OCI-LY7 (cell line): ENCODE measurements around the gene MOGAT2.

Source experiments
- EZH2phosphoT487 ChIP-seq: fragments of 200-600 bp; sonication (generic); IDR thresholded peaks from 2 replicates; pipeline ENCODE4 v1.6.1; 2018; ENCODE audit warnings: low read depth, borderline replicate concordance, mild to moderate bottlenecking, mixed run types, antibody characterized with exemption, low read length, moderate library complexity, mixed read lengths
- TF ChIP-seq, protein P1 (sequence below): fragments of 200-600 bp; sonication (generic); conservative IDR thresholded peaks from 2 replicates; pipeline ENCODE4 v1.5.1; 2014; ENCODE audit warnings: mild to moderate bottlenecking, antibody characterized with exemption, low read length, moderate library complexity, mixed read lengths

DNA sequence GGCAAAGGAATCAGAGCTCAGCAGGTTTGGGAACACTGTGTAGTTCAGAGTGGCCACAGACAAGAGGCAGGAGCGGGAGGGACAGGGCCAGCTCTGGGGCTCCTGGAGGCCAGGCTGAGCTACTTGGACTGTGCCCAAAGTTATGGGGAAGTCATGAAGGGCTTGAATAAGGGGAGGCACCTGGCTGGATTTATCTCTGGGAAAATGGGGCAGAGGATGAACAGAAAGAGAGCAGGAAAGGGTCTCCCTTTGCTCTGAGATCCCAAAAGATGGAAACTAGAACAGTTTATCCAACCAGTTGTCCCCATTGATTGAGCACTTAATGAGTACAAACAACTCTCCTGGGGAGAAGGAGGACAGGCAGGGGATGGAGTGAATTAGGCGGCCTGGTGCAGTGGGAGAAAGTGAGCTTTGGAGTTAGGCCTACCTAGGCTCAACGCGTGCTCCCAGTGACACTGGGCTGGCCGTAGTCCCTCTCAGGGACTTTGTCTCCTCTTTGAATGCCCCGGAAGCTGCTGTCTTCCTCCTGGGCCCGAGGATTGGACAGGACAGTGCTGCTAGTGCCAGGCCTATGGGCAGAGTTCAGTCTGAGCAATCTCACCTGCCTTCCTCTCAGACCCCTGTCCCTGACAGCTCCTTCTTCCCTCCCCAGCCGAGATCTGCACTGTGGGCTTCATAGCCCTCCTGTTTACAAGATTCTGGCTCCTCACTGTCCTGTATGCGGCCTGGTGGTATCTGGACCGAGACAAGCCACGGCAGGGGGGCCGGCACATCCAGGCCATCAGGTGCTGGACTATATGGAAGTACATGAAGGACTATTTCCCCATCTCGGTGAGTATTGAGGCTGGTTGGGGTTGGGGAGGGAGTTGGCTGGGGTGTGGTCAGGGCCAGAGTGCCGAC lies 2.0 kb downstream of the MOGAT2 start:
- TF ChIP-seq, protein P1, sequence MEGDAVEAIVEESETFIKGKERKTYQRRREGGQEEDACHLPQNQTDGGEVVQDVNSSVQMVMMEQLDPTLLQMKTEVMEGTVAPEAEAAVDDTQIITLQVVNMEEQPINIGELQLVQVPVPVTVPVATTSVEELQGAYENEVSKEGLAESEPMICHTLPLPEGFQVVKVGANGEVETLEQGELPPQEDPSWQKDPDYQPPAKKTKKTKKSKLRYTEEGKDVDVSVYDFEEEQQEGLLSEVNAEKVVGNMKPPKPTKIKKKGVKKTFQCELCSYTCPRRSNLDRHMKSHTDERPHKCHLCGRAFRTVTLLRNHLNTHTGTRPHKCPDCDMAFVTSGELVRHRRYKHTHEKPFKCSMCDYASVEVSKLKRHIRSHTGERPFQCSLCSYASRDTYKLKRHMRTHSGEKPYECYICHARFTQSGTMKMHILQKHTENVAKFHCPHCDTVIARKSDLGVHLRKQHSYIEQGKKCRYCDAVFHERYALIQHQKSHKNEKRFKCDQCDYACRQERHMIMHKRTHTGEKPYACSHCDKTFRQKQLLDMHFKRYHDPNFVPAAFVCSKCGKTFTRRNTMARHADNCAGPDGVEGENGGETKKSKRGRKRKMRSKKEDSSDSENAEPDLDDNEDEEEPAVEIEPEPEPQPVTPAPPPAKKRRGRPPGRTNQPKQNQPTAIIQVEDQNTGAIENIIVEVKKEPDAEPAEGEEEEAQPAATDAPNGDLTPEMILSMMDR = no peak
- TF ChIP-seq EZH2phosphoT487 = no peak
